ENCODE data around the gene KLHL21.

DNA sequence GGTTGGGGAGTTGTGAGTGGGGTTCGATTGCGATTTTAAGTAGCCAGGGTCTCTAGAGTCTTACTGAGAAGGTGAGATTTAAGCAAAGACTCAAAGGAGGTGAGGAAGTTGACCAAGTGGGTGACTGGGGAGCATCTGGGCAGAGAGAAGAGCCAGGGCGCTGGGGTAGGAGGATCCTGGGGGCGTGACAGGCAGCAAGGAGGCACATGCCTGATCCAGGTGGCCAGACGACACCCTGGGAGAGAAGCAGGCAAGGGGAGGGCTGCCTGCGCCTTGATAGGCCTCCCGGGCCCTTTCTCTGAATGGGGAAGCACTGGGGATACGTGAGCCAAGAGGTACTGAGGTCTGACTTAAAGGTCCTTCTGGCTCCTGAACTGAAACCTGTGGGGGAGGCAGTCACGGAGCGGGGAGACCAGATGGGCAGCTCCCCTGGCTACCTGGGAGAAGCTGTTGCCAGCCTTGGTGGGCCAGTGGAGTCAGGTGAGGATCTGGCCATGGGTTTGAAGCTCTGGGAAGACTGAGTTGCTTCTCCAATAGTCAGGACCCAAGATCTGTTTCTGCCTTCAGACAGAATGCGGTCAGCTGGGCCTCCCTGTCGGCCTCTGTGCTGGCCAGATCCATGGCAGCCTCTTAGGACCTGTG lies 17.5 kb downstream of the KLHL21 start:
- TF ChIP-seq, protein P1, sequence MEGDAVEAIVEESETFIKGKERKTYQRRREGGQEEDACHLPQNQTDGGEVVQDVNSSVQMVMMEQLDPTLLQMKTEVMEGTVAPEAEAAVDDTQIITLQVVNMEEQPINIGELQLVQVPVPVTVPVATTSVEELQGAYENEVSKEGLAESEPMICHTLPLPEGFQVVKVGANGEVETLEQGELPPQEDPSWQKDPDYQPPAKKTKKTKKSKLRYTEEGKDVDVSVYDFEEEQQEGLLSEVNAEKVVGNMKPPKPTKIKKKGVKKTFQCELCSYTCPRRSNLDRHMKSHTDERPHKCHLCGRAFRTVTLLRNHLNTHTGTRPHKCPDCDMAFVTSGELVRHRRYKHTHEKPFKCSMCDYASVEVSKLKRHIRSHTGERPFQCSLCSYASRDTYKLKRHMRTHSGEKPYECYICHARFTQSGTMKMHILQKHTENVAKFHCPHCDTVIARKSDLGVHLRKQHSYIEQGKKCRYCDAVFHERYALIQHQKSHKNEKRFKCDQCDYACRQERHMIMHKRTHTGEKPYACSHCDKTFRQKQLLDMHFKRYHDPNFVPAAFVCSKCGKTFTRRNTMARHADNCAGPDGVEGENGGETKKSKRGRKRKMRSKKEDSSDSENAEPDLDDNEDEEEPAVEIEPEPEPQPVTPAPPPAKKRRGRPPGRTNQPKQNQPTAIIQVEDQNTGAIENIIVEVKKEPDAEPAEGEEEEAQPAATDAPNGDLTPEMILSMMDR (IDR thresholded peaks at IDR 0.05), result no peak
- TF ChIP-seq POLR2AphosphoS5 (IDR thresholded peaks at IDR 0.05; ENCODE audit: low read depth, low read length), result no peak

Measured in Panc1 (cell line).